KBM-7 (cell line): ENCODE results near the gene BZW1.
A peak's percentile ranks its signal among the peaks of the same experiment; 100 is the strongest.
"Not testable (repeated sequence)": the region's sequence is repeated elsewhere in the genome, so short reads cannot be mapped to it uniquely, and the experiment has no call there.

Experiments
- DNase-seq: peaks from one replicate; pipeline ENCODE4 v3.0.0-alpha.2; 2015
- in situ Hi-C: fragments of 300-500 bp; cut with MboI; formaldehyde crosslinking; loops from 2 replicates; pipeline ENCODE4 v1.14.3; 2020; ENCODE audit warnings: low sequenced_read_pairs, low pct_unique_long_range_greater_than_20kb, mixed read lengths

The BZW1 gene

DNA sequence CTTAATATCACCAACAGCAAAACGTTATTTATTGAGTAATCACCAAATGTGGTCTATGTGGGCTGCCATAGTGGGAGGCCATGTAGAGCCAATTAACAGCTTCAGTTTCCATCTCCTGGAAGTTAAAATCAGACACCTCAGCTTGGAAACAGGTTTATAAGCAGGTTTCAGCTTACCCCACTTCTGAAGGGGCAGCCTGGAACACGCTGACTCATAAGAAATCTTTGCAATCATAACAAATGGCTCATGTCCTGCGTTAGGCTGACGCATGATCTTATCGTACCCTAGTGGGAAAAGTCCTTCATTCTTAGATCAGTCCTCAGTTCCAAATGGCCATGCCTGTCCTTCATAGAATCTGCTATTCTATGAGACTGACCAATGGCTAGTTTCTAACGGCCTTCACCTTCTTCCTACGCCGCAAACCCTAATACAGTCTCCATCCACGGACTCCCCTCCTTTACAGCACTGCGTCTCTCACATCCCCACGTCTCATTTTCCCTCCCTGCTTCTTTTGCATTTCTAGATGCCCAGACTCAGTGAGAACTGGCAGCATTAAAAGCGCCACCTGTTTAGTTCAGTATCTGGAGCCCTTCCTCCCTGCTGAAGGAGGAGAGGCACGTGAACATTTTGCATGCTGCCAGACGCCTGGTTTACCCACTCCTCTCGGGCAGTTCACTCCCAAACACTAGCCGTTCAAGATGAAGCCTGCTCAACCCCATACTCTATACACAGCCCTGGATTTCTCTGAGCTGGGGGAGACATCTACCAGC is 24.2 kb upstream of the BZW1 start:
- DNase-seq, result no peak
- in situ Hi-C loops, result no loop called here

DNA sequence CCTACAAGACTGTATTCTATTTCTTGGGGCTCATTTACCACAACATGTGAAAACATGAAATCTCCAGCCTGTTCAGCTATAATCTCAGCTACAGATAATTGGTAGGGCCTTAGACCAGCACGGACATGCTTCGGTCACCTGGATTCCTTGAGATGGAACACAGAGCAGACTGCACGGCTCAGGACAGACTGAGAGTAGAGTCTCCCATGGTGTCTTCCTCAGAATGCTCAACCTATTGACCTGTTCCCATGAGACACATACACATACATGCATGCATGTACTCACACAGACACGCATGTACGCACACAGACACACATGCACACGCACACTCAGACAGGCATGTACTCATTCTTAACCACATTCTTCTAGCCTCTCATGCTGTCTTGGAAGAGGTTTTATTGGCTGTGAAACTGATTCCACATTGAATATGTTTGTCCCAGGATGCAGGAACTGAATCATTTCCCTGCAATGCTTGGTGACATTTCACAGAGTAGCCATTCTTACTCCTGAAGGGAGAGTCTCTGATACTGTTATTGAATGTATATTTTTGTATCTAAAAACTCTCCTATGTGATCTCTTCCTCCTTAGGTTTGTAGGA is 23.5 kb upstream of the BZW1 start:
- DNase-seq, result no peak
- in situ Hi-C loops, result no loop called here

DNA sequence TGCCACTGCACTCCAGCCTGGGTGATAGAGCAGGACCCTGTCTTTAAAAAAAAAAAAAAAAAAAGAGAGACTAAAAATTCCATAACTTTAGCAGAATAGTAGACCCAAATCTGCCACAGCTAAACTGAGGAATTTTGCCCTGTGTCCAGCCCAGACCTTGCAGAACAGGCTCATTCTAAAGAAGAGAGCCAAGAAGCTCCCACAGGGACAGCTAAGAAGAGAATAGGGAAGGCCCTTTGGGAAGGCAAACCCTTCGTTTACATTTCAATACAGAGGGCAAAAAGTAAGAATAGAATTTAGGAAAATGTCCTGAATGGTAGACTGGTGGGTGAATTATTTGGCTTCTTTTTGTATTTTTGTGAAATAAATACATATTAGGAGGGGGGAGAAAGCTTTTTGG is 21.5 kb upstream of the BZW1 start:
- in situ Hi-C loops, result no loop called here
- no peak for DNase-seq

DNA sequence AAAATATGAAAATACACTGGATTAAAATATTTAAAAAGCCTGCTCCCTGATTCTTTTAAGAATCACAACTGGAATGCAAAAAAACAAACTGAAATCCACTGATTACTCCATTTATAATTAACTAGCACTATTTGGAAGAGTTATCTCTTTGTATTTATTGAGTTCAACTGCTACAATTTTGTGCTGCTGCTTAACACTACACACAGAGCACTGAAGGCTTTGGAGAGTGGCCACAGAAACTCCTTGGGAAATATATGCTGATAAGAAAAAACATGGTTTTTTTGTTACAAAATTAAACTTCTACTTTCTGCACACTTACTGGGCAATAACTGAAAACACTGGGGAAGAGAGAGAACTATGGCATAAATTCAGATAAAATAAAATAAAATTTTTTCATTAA is 19.8 kb upstream of the BZW1 start:
- no peak for DNase-seq
- in situ Hi-C loops, result no loop called here

DNA sequence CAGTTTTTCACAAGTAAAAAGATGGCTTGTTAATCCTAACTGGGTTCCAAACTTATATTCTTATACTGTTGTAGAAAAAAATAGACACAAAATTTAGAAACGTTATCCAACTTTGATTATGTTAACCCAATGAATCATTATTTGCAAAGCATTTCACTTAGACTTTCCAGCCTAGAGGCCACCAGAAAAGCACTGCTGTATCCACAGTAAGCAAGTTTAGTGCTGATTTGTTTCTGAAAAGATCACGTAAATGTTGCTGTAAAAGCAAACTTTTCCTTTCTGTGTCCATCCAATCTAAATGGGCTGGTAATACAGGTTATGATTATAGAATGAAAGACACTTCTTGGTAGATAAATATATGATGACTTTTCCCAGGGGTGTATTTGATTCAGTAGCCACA is 17.6 kb upstream of the BZW1 start:
- DNase-seq, result no peak
- in situ Hi-C loops, result no loop called here

DNA sequence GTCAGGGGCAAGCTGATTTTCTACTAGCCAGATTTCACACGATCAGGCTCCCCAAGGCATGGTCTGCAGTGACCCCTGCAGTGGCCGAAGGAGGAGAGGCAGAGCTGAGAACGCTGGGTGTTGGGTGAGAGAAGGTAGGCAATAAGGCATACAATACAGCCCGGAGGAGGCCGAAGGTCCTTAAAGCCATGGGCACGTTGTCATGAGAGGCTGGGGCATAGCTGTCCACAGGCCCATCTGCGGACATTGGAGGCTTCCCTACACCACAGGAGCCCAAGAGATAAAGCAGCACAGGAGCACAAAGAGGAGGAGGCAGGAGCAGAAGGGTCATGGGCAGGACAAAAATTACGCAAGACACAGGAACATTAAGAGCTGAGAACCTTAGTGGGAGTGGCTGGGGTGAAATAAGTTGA is 16.7 kb upstream of the BZW1 start:
- DNase-seq, result peak; percentile 55
- in situ Hi-C loops, result no loop called here

DNA sequence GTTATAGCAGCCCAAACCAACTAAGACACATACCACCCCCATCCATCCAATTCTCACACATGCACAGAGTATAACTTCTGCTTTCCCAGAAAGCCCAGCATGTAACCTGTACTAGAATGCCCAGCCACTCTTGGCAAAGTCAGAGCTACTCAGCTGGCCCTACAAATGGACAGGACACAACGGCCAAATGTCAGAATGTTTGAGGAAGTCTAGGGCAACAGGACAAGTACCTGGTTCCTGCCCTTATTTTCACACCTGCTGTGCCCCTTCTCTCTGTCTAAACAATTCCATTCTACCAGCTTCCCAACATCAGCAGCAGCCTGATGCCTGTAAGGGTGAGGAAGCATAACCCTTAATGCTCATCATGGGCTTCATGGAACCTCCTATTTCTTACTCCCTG is 15.1 kb upstream of the BZW1 start:
- no peak for DNase-seq
- in situ Hi-C loops, result no loop called here

DNA sequence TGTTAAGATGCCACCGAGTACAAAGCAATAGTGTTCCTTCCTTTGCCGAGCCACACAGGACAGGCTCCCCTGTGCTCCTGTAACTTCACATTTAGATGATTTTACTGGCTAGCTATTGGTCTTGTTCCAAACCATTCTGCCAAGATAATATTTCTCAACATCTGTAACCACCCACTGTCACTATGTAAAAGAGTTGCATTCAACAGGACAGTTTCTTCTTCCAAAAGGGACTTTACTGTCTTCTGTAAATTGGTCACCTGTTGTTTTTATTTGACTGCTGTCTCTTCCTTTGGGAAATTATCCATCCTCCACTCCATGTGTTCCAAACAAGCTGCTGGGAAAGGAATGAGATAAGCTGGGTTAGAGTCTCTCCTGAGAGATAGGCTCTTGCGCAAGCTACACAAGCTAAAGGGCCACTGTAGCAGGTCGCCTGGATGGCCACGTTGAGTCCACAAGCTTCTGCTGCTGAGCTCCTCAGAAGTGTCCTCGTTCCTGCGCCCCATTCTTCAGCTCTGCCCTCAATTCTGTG is 14.4 kb upstream of the BZW1 start:
- in situ Hi-C loops, result no loop called here
- peak; percentile 11 for DNase-seq

DNA sequence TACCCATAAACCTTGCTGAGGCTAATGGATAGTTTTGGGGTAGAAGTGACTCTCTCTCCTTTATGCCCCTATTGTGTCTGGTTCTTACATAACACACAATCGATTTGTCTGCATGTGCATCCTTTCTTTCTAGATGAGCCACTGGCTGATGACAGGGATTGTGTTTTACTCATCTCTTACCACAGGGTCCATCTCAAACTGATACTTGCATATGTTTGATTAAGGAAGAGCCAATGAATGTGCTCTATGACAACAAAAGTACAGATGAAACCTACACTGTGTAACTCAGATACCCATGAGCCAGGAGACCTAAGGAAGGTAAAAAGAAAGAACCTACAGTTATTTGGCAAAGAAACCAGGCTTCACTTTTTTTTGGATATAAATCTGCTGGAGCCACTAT is 13.2 kb upstream of the BZW1 start:
- DNase-seq, result no peak
- in situ Hi-C loops, result no loop called here

DNA sequence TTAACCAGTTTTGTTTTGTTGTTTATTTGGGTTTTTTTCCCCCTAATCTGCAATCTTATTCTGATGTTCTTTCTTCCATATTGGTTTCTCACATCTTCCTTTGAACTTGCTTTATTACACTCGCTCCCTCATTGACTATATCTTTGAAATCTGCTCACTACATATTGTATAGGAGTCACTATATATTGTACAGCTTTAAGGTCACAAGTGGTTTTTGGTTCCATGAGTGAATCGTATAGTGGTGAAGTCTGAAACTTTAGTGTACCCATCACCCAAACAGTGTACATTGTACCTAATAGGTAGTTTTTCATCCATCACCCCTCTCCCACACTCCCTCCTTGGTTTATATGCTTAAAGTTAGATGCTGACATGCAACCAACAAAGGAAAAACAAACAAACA is 11.3 kb upstream of the BZW1 start:
- DNase-seq, result no peak
- in situ Hi-C loops, result no loop called here

DNA sequence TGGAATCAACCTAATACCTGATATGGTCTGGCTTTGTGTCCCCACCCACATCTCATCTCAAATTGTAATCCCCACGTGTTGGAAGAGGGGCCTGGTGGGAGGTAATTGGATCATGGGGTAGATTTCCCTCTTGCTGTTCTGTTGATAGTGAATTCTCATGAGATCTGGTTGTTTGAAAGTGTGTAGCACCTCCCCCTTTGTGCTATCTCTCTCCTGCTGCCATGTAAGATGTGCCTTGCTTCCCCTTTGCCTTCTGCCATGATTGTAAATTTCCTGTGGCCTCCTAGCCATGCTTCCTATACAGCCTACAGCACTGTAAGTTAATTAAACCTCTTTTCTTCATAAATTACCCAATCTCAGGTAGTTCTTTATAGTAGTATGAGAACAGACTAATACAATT is 10.3 kb upstream of the BZW1 start:
- DNase-seq, in situ Hi-C loops: not testable (repeated sequence)

DNA sequence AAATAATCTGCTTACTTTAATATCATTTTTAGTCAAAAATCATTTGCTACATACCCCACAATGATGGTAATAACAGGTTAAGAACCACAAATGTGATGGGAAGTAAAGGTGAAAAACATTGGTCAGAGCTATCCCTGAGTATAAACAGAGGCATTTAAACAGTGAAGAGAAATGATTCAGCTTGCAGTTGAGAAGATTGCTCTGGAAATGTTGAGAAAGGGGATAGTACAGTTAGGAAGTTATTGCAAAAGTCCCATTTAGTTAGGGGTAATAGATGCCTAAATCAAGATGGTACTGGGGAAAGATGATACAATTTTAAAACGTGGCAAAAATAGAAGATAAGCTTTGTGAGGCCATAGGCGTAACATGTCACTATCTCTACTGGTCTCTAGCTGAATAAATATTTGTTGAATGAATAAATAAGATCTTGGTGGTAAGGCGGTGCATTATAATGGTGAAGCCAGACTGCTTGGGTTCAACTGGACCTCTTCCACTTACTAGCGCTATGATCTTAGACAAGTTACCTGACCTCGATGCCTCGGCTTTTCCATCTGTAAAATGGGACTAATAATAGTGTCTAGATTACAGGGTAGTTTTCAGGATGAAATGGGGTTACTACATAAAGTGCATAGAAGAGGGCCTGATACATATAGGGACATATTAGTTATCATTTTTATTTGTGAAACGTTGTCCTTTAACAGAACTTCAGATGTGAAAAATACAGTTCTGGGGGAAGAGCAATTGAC is 2.0 kb upstream of the BZW1 start:
- in situ Hi-C loops, result no loop called here
- DNase-seq, result no peak

DNA sequence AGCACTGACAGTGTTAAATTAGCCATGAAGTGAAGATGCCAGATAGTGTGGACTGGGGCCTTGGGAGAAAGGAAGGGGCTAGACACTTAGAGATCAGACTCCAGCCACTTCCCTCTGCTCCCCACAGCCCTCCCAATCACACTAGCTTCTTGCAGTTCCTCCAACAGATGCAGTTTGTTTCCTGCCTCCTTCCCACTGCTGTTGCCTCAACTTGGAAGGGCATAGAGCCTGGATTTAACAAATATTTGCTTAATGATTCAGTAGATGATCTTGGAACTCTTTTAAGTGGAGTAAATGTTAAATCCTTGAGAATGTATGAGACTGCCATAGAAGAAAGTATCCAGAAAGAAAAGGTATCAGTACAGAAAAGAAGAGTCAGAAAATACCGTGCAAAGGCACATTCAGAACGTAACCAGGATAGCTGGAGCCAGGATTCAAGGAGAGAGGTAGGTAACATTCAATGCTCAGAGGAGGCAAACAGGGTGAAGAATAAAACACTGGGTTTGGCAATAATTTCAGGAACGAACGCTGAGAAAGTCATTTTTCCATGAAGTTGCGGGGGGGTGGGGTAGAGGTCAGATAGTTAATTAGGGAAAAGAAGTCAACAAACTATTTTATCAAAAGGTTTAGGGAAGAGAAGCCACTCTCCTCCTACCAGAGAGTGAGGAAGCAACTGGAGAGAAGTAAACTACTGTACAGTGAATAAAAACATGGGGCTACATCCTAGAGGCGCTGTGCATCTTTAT is 1.3 kb upstream of the BZW1 start:
- peak; percentile 65 for DNase-seq
- in situ Hi-C loops, result no loop called here

DNA sequence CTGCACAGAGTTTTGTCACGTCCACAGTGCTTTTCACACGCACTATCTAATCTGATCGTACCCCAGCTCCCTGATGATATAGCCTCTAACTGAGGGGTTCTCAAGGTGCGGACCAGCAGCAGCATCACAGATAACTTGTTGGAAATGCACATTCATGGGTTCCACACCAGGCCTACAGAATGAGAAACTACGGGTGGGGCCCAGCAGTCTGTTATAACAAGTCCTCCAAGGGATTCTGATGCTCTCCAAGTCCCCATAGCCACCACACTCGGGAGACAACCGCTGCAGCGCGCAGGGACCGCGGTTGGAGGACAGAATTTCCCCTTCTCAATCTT is 745 bp upstream of the BZW1 start:
- no peak for DNase-seq
- in situ Hi-C loops, result no loop called here

DNA sequence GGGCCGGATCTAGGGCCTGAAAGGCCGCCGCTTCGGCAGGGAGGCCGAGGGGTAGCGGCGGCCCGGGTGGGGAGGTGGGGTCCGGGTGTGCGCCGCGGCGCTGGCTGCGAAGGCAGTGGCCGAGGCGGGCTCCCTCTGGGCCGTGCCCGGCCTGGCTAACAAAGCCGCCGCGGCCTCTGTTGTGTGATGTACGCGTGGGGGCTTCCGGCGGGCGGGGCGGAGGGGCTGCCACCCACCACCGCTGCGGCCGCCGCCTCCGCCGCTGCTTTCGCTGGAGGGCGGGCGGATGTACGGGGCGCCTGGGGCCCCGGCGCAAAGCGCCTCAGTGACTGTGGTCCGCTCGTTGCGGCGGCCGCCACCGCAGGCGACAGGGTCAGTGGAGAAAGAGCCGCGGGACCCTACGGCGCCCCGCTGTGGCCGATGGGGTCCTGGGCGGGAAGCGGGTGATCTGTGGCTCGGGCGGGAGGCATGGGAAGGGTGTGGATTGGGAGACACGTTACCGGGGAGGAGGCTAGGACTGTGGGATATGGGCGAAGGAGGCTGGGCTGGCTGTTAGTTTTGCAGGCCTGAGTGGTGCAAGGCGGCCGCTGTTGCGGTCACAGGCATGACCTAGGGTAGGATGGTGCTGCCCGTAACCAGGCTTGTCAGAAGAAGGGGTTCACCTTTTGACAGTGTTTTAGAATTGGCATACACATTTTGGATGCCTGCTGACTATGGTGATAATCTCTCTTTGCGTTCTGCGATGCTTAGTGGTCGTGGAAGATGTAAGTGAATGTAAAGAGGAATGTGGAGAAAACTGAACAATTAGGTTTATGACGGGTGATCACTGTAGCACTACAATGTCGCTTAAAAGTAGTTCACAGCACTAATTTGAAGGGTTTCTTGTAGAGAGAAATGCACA is 662 bp downstream of the BZW1 start:
- in situ Hi-C loops, result no loop called here
- DNase-seq, result peak; percentile 79

DNA sequence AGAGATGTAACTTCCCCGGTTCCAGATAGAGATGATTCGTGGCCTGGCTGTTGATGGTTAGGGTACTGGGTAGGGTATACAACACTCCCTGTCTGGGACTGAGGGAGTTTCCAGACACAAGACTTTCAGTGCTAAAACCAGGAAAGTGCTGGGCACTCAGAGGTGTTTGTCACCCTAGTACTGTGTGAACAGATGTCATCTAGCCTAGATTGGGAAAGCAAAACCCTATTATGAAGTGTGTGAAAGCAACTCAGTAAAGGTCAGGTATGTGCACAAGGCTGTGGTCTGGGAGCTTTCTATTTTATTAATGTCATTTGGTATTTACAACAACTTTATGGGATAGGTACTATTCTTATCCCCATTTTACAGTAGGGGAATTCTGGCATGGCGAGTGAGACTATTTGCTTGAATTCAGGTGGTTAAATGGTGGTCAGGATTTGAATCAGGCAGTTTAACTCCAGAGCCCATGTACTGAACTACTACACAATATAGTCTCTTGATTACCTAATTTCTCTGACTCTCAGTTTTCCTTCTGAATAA is 2.6 kb downstream of the BZW1 start:
- in situ Hi-C loops, result no loop called here
- DNase-seq, result no peak

DNA sequence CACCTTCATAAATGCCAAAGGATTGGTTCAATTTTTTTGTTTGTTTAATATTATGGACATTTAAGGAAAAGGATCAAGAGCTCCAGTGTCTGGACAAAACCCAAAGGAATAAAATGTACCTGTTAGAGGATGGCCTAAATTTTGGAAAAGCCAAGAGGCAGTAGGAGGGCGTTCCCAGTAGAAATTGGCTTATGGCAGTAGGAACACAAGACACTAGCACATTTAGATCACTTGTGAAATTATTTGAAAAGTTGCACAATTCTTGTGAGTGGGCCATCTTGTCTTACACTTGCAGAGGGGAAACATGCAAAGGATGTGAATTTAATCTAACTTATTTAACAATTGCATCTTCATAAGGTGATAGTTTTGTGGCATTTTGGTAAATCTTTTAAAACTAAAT is 3.2 kb downstream of the BZW1 start:
- DNase-seq, result no peak
- in situ Hi-C loops, result no loop called here

DNA sequence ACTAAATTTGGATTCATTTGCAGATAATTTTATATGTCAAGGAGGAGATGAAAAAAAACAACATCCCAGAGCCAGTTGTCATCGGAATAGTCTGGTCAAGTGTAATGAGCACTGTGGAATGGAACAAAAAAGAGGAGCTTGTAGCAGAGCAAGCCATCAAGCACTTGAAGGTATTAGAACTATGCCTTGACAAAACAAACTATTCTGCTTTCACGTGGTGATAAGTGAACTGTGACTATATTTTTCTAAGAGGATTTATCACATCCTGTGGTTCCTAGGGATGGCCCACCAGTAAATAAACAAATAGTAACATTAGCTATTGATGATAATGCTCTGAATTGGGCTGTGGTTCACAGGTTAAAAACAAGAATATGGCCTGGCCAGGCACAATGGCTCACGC is 7.0 kb downstream of the BZW1 start:
- DNase-seq, in situ Hi-C loops: not testable (repeated sequence)
